Epithelial cell of prostate (primary cell): ENCODE data around the gene PRR15.
"Not testable (repeated sequence)": the region's sequence is repeated elsewhere in the genome, so short reads cannot be mapped to it uniquely, and the experiment has no call there.

Experiments
- DNase-seq: peaks from one replicate; pipeline ENCODE4 v3.0.0-alpha.2; 2011; ENCODE audit warnings: low read depth, low spot score
- H3K27ac ChIP-seq: fragments of 450-650 bp; 2 replicates; pipeline ENCODE4 v1.5.1; 2017; ENCODE audit warnings: mild to moderate bottlenecking

PRR15 gene

GRCh38 chr7:29563590-29564495 is at the start of gene PRR15:
Gene PRR15, plus strand, starts transcription at chr7:29563835. Its CDS starts 2,495 bp downstream, at chr7:29566330.
- H3K27ac ChIP-seq: peak within 1 kb of the TSS; percentile 83
- peak; percentile 36 for DNase-seq

GRCh38 chr7:29516491-29516890 is 47.1 kb upstream of the PRR15 start:
- no peak for DNase-seq
- H3K27ac ChIP-seq: no peak overlapping the region

- no peak for DNase-seq
- H3K27ac ChIP-seq: no peak overlapping the region
Measured at GRCh38 chr7:29518616-29519015, 45.0 kb upstream of the PRR15 start.

- H3K27ac ChIP-seq: no peak overlapping the region
- no peak for DNase-seq
Measured at GRCh38 chr7:29523728-29524127, 39.9 kb upstream of the PRR15 start.

GRCh38 chr7:29527505-29528108 is 36.0 kb upstream of the PRR15 start:
- DNase-seq: no peak
- no peak overlapping the region for H3K27ac ChIP-seq

- DNase-seq, H3K27ac ChIP-seq: not testable (repeated sequence)
Measured at GRCh38 chr7:29528526-29528925, 35.1 kb upstream of the PRR15 start.

- no peak for DNase-seq
- H3K27ac ChIP-seq: no peak overlapping the region
Measured at GRCh38 chr7:29538389-29538788, 25.2 kb upstream of the PRR15 start.

GRCh38 chr7:29539471-29539870 is 24.2 kb upstream of the PRR15 start:
- no peak overlapping the region for H3K27ac ChIP-seq
- DNase-seq: no peak

GRCh38 chr7:29547421-29547820 is 16.2 kb upstream of the PRR15 start:
- H3K27ac ChIP-seq: no peak overlapping the region
- DNase-seq: no peak

- no peak overlapping the region for H3K27ac ChIP-seq
- DNase-seq: peak; percentile 18
Measured at GRCh38 chr7:29548823-29549222, 14.8 kb upstream of the PRR15 start.

GRCh38 chr7:29552392-29552791 is 11.2 kb upstream of the PRR15 start:
- no peak overlapping the region for H3K27ac ChIP-seq

GRCh38 chr7:29555061-29555460 is 8.6 kb upstream of the PRR15 start:
- H3K27ac ChIP-seq: no peak overlapping the region
- no peak for DNase-seq

More at GRCh38 chr7:29552392-29552791, 11.2 kb upstream of the PRR15 start:
- DNase-seq: no peak

- no peak overlapping the region for H3K27ac ChIP-seq
- DNase-seq: no peak
Measured at GRCh38 chr7:29556405-29557195, 7.0 kb upstream of the PRR15 start.

GRCh38 chr7:29557954-29558353 is 5.7 kb upstream of the PRR15 start:
- no peak overlapping the region for H3K27ac ChIP-seq
- DNase-seq: no peak

GRCh38 chr7:29561271-29561670 is 2.4 kb upstream of the PRR15 start:
- DNase-seq: no peak
- H3K27ac ChIP-seq: no peak overlapping the region

GRCh38 chr7:29562307-29562706 is 1.3 kb upstream of the PRR15 start:
- no peak for DNase-seq

GRCh38 chr7:29564496-29565223 is 1.0 kb downstream of the PRR15 start:
- DNase-seq: peak; percentile 24
- peak overlapping the region; percentile 83 for H3K27ac ChIP-seq

More at GRCh38 chr7:29562307-29562706, 1.3 kb upstream of the PRR15 start:
- H3K27ac ChIP-seq: no peak overlapping the region

- no peak for DNase-seq
Measured at GRCh38 chr7:29565224-29565630, 1.6 kb downstream of the PRR15 start.

GRCh38 chr7:29565634-29565981 is 2.0 kb downstream of the PRR15 start:
- no peak for DNase-seq
- peak overlapping the region; percentile 83 for H3K27ac ChIP-seq

More at GRCh38 chr7:29565224-29565630, 1.6 kb downstream of the PRR15 start:
- peak overlapping the region; percentile 83 for H3K27ac ChIP-seq
